HL-60 (cell line): ENCODE measurements around the gene ALDH1A2.
A peak's percentile ranks its signal among the peaks of the same experiment; 100 is the strongest.
"Not testable (repeated sequence)": the region's sequence is repeated elsewhere in the genome, so short reads cannot be mapped to it uniquely, and the experiment has no call there.

Experiments
- DNase-seq, 2 experiments: peaks; one replicate each; pipeline ENCODE4 v3.0.0-alpha.2; 2010 to 2020; ENCODE audit warnings: low read depth in 1 of 2, low spot score in 1 of 2
- H3K27ac ChIP-seq: fragments of 250-450 bp; sonication (Bioruptor Pico); replicated peaks from 2 replicates; pipeline ENCODE4 v1.5.1; 2020; ENCODE audit warnings: mild to moderate bottlenecking, moderate library complexity
- H3K27me3 ChIP-seq: fragments of 250-450 bp; sonication (Bioruptor Pico); 2 replicates; pipeline ENCODE4 v1.5.1; 2021; ENCODE audit warnings: mild to moderate bottlenecking, moderate library complexity; ENCODE audit not compliant: insufficient read depth, poor library complexity, severe bottlenecking
- H3K4me3 ChIP-seq: replicated peaks from 2 replicates; pipeline ENCODE4 v1.5.1; 2011; ENCODE audit warnings: mild to moderate bottlenecking, control low read depth, low read length; ENCODE audit not compliant: insufficient read depth
- CTCF ChIP-seq: IDR thresholded peaks from one replicate; pipeline ENCODE4 v1.5.1; 2011; ENCODE audit warnings: low read length, control low read depth, inconsistent platforms; ENCODE audit not compliant: insufficient read depth
- GABPA ChIP-seq: IDR thresholded peaks from 2 replicates; pipeline ENCODE4 v1.6.1; 2012; ENCODE audit warnings: low read depth
- POLR2AphosphoS5 ChIP-seq: IDR thresholded peaks from 2 replicates; pipeline ENCODE4 v1.6.1; 2012; ENCODE audit warnings: low read depth
- REST ChIP-seq: IDR thresholded peaks from 2 replicates; pipeline ENCODE4 v1.6.1; 2012; ENCODE audit warnings: low read depth; ENCODE audit not compliant: insufficient replicate concordance
- SPI1 ChIP-seq: IDR thresholded peaks from 2 replicates; pipeline ENCODE4 v1.6.1; 2012; ENCODE audit warnings: low read depth, mild to moderate bottlenecking, borderline replicate concordance
- long read RNA-seq: library from polyadenylated mRNA; unstranded; transcript quantifications from one replicate; pipeline ENCODE4 v2.0.0, GENCODE V29; 2020

Gene ALDH1A2
- long read RNA-seq: 0 reads

- DNase-seq: no peak
- H3K27me3 ChIP-seq: peaks cover 65% of the 10 kb centered on the region
- no peak for TF ChIP-seq POLR2AphosphoS5
- TF ChIP-seq REST: no peak
- TF ChIP-seq SPI1: no peak
- no peak for TF ChIP-seq CTCF
- no peak for TF ChIP-seq GABPA
- no peak within 1 kb of the TSS for H3K27ac ChIP-seq
- peak within 1 kb of the TSS; percentile 45 for H3K4me3 ChIP-seq
Observed at GRCh38 chr15:58065445-58066041, at the start of gene ALDH1A2. Gene ALDH1A2 (minus strand): TSS chr15:58065711. CDS start chr15:58065650, 61 bp downstream.

- Histone ChIP-seq H3K27ac (no peak overlapping the region), H3K4me3 (no peak overlapping the region), H3K27me3 (no peaks in the 10 kb centered on the region)
- peak in 1 of 2 experiments; percentile 12 for DNase-seq
- TF ChIP-seq POLR2AphosphoS5 (no peak), REST (no peak), SPI1 (no peak), CTCF (no peak), GABPA (no peak)
Observed at GRCh38 chr15:58114812-58115211, 49.3 kb upstream of the ALDH1A2 start.

GRCh38 chr15:58114388-58114787 lies 48.9 kb upstream of the ALDH1A2 start:
- H3K4me3 ChIP-seq: no peak overlapping the region
- DNase-seq: no peak
- no peak overlapping the region for H3K27ac ChIP-seq
- TF ChIP-seq POLR2AphosphoS5 (no peak), REST (no peak), SPI1 (no peak), CTCF (no peak), GABPA (no peak)
- H3K27me3 ChIP-seq: no peaks in the 10 kb centered on the region

- not testable (repeated sequence) for DNase-seq, H3K27me3 ChIP-seq, H3K27ac ChIP-seq, H3K4me3 ChIP-seq
Observed at GRCh38 chr15:58113358-58113757, 47.8 kb upstream of the ALDH1A2 start.
